ENCODE measurements around the gene ZNF557.
"Not testable (repeated sequence)": the region's sequence is repeated elsewhere in the genome, so short reads cannot be mapped to it uniquely, and the experiment has no call there.

DNA sequence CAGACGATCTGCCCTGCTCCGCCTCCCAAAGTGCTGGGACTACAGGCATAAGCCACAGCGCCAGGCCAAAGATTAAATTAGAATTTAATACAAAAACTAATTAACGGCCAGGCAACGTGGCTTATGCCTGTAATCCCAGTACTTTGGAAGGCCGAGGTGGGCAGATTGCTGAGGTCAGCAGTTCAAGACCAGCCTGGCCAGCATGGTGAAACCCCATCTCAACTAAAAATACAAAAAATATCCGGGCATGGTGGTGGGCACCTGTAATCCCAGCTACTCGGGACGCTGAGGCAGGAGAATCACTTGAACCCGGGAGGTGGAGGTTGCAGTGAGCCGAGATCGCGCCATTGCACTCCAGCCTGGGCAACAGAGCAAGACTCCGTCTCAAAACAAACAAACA lies 13.8 kb upstream of the ZNF557 start:
- TF ChIP-seq, protein P1, sequence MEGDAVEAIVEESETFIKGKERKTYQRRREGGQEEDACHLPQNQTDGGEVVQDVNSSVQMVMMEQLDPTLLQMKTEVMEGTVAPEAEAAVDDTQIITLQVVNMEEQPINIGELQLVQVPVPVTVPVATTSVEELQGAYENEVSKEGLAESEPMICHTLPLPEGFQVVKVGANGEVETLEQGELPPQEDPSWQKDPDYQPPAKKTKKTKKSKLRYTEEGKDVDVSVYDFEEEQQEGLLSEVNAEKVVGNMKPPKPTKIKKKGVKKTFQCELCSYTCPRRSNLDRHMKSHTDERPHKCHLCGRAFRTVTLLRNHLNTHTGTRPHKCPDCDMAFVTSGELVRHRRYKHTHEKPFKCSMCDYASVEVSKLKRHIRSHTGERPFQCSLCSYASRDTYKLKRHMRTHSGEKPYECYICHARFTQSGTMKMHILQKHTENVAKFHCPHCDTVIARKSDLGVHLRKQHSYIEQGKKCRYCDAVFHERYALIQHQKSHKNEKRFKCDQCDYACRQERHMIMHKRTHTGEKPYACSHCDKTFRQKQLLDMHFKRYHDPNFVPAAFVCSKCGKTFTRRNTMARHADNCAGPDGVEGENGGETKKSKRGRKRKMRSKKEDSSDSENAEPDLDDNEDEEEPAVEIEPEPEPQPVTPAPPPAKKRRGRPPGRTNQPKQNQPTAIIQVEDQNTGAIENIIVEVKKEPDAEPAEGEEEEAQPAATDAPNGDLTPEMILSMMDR (IDR thresholded peaks at IDR 0.05): not testable (repeated sequence)
- not testable (repeated sequence) for TF ChIP-seq POLR2A (IDR thresholded peaks at IDR 0.05)

All from breast epithelium (tissue), 3 donors.